HepG2 (cell line): ENCODE results near the gene CBY1. TPM values are rescaled to one million over a fixed set of nuclear protein-coding genes. Genes with fewer than 3 reads are reported as not detected.

Experiments used
- ARNTL ChIP-seq: sonication (generic); formaldehyde crosslinking; IDR thresholded peaks from 2 replicates; pipeline ENCODE4 v1.4.0; 2020; ENCODE audit warnings: mild to moderate bottlenecking, missing genetic modification reagents
- CENPX ChIP-seq: sonication (generic); formaldehyde crosslinking; IDR thresholded peaks from 2 replicates; pipeline ENCODE4 v1.9.0; 2021; ENCODE audit warnings: mild to moderate bottlenecking, missing genetic modification reagents, moderate library complexity
- DMAP1 ChIP-seq: IDR thresholded peaks from 2 replicates; pipeline ENCODE4 v1.6.1; 2016
- DNMT3B ChIP-seq: conservative IDR thresholded peaks from 2 replicates; pipeline ENCODE4 v1.6.1; 2016; ENCODE audit warnings: missing biosample characterization, control low read depth
- HCFC1 ChIP-seq: fragments of 150-350 bp; IDR thresholded peaks from 2 replicates; pipeline ENCODE4 v1.6.1; 2014; ENCODE audit warnings: low read depth, low read length
- HNF1B ChIP-seq: sonication (generic); formaldehyde crosslinking; IDR thresholded peaks from 2 replicates; pipeline ENCODE4 v1.5.1; 2020; ENCODE audit warnings: mild to moderate bottlenecking, moderate library complexity, missing genetic modification reagents
- KDM4B ChIP-seq: sonication (generic); formaldehyde crosslinking; IDR thresholded peaks from 2 replicates; pipeline ENCODE4 v1.4.0; 2020; ENCODE audit warnings: missing genetic modification reagents
- MIXL1 ChIP-seq: IDR thresholded peaks from 2 replicates; pipeline ENCODE4 v1.6.1; 2016
- NFE2 ChIP-seq: sonication (generic); formaldehyde crosslinking; IDR thresholded peaks from 2 replicates; pipeline ENCODE4 v1.4.0; 2020; ENCODE audit warnings: missing genetic modification reagents
- NR2C2 ChIP-seq: sonication (generic); formaldehyde crosslinking; IDR thresholded peaks from 2 replicates; pipeline ENCODE4 v1.4.0; 2020; ENCODE audit warnings: missing genetic modification reagents, mild to moderate bottlenecking, moderate library complexity, borderline replicate concordance
- PHF8 ChIP-seq: sonication (generic); formaldehyde crosslinking; IDR thresholded peaks from 2 replicates; pipeline ENCODE4 v1.5.0; 2020; ENCODE audit warnings: missing genetic modification reagents
- SMARCE1 ChIP-seq: fragments of 450-650 bp; IDR thresholded peaks from 2 replicates; pipeline ENCODE4 v1.6.1; 2017; ENCODE audit warnings: borderline replicate concordance
- SOX5 ChIP-seq: IDR thresholded peaks from 2 replicates; pipeline ENCODE4 v1.6.1; 2016; ENCODE audit warnings: borderline replicate concordance
- ZBTB34 ChIP-seq: sonication (generic); formaldehyde crosslinking; IDR thresholded peaks from 2 replicates; pipeline ENCODE4 v1.8.0; 2022; ENCODE audit warnings: mild to moderate bottlenecking, missing genetic modification reagents
- ZFP36L1 ChIP-seq: sonication (generic); formaldehyde crosslinking; IDR thresholded peaks from 2 replicates; pipeline ENCODE4 v1.8.0; 2022; ENCODE audit warnings: mild to moderate bottlenecking, missing genetic modification reagents, moderate library complexity
- ZNF18 ChIP-seq: sonication (generic); formaldehyde crosslinking; IDR thresholded peaks from 2 replicates; pipeline ENCODE4 v1.8.0; 2022; ENCODE audit warnings: mild to moderate bottlenecking, missing genetic modification reagents; ENCODE audit not compliant: insufficient replicate concordance
- ZNF253 ChIP-seq: sonication (generic); formaldehyde crosslinking; IDR thresholded peaks from 2 replicates; pipeline ENCODE4 v1.8.0; 2022; ENCODE audit warnings: mild to moderate bottlenecking, missing genetic modification reagents, borderline replicate concordance
- ZNF629 ChIP-seq: sonication (generic); formaldehyde crosslinking; conservative IDR thresholded peaks from 2 replicates; pipeline ENCODE4 v1.5.0; 2020; ENCODE audit warnings: missing genetic modification reagents
- ZNF773 ChIP-seq: sonication (generic); formaldehyde crosslinking; IDR thresholded peaks from 2 replicates; pipeline ENCODE4 v1.4.0; 2020; ENCODE audit warnings: missing genetic modification reagents, borderline replicate concordance
- polyA plus RNA-seq, 8 experiments: library from polyadenylated mRNA; depleted of rRNA in 3 of 8; stranded (reverse) in 7 of 8; unstranded in 1 of 8; fragments of >200 nt; fragmentation: Illumina TruSeq in 4 of 8; extraction: Trizol in 4 of 8; gene quantifications; 2 replicates each; pipeline versions ENCODE4 v1.2.1 to v1.2.3, GENCODE V29; 2011 to 2016; ENCODE audit warnings: low read depth in 4 of 8, missing spikeins in 1 of 8, mixed read lengths in 1 of 8; ENCODE audit not compliant: insufficient read depth in 1 of 8
- total RNA-seq, 5 experiments: library from RNA; depleted of rRNA; stranded (reverse); fragments of >200 nt; fragmentation: Illumina TruSeq; extraction: Trizol; gene quantifications; 2 replicates each; pipeline ENCODE4 v1.2.3, GENCODE V29; 2016; ENCODE audit warnings: low read depth in 1 of 5
- TF ChIP-seq, protein P1 (sequence below): IDR thresholded peaks from 2 replicates; pipeline ENCODE4 v1.6.1; 2016; ENCODE audit warnings: missing compliant biosample characterization, missing genetic modification reagents, borderline replicate concordance
- TF ChIP-seq, protein P2 (sequence below): IDR thresholded peaks from 2 replicates; pipeline ENCODE4 v1.6.1; 2016
- TF ChIP-seq, protein P3 (sequence below): sonication (generic); formaldehyde crosslinking; IDR thresholded peaks from 2 replicates; pipeline ENCODE4 v1.4.0; 2020; ENCODE audit warnings: low read depth, mild to moderate bottlenecking, missing genetic modification reagents
- TF ChIP-seq, protein P4 (sequence below): IDR thresholded peaks from 2 replicates; pipeline ENCODE4 v1.6.1; 2016; ENCODE audit warnings: missing compliant biosample characterization, missing genetic modification reagents, borderline replicate concordance

The CBY1 gene
- total and polyA plus RNA-seq, 2 of the 13 experiments (the other 11 are each of a cell fraction or from before 2014, with no cell fraction given) = 19.7 to 20.3 TPM

DNA sequence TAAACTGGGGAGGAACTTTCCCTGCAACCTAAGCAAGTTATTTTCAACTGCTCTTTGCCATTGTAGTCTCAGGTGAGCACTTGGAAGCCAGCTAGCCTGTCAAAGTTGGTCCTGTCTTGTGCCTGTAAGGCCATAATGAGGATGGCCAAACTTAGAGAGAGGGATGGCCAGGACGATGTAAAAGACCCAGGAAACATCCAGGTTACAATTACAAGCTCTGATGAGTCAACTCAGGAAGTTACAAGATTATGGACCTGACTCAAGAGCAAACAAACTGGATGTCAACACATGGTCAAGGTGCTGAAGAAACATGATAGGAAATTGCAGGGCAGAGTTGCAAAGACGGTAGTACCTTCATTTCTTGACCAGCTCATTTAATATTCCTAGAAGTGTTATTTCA lies 50.9 kb downstream of the CBY1 start (continued):
- TF ChIP-seq DMAP1 (CRISPR knock-in tag) = no peak
- TF ChIP-seq, protein P1, sequence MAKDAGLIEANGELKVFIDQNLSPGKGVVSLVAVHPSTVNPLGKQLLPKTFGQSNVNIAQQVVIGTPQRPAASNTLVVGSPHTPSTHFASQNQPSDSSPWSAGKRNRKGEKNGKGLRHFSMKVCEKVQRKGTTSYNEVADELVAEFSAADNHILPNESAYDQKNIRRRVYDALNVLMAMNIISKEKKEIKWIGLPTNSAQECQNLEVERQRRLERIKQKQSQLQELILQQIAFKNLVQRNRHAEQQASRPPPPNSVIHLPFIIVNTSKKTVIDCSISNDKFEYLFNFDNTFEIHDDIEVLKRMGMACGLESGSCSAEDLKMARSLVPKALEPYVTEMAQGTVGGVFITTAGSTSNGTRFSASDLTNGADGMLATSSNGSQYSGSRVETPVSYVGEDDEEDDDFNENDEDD (CRISPR knock-in tag) = peak; percentile 21; the same call in 1 of the 2 replicates
- TF ChIP-seq, protein P2, sequence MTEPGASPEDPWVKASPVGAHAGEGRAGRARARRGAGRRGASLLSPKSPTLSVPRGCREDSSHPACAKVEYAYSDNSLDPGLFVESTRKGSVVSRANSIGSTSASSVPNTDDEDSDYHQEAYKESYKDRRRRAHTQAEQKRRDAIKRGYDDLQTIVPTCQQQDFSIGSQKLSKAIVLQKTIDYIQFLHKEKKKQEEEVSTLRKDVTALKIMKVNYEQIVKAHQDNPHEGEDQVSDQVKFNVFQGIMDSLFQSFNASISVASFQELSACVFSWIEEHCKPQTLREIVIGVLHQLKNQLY (CRISPR knock-in tag) = 0 out of 2 replicates have a peak, but pooled peaks have one; percentile 20
- TF ChIP-seq ZNF773 (CRISPR knock-in tag) = no peak
- TF ChIP-seq MIXL1 (CRISPR knock-in tag) = peak; percentile 71
- TF ChIP-seq, protein P3, sequence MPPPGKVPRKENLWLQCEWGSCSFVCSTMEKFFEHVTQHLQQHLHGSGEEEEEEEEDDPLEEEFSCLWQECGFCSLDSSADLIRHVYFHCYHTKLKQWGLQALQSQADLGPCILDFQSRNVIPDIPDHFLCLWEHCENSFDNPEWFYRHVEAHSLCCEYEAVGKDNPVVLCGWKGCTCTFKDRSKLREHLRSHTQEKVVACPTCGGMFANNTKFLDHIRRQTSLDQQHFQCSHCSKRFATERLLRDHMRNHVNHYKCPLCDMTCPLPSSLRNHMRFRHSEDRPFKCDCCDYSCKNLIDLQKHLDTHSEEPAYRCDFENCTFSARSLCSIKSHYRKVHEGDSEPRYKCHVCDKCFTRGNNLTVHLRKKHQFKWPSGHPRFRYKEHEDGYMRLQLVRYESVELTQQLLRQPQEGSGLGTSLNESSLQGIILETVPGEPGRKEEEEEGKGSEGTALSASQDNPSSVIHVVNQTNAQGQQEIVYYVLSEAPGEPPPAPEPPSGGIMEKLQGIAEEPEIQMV (CRISPR knock-in tag) = no peak
- TF ChIP-seq ZNF253 = no peak
- no peak for TF ChIP-seq KDM4B (CRISPR knock-in tag)
- TF ChIP-seq CENPX (CRISPR knock-in tag) = no peak
- no peak for TF ChIP-seq ZNF18 (CRISPR knock-in tag)
- TF ChIP-seq, protein P4, sequence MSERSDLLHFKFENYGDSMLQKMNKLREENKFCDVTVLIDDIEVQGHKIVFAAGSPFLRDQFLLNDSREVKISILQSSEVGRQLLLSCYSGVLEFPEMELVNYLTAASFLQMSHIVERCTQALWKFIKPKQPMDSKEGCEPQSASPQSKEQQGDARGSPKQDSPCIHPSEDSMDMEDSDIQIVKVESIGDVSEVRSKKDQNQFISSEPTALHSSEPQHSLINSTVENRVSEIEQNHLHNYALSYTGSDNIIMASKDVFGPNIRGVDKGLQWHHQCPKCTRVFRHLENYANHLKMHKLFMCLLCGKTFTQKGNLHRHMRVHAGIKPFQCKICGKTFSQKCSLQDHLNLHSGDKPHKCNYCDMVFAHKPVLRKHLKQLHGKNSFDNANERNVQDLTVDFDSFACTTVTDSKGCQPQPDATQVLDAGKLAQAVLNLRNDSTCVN = no peak
- no peak for TF ChIP-seq SMARCE1
- 0 out of 2 replicates have a peak, but pooled peaks have one; percentile 16 for TF ChIP-seq ARNTL
- TF ChIP-seq SOX5 (CRISPR knock-in tag) = peak; percentile 59; the same call in 1 of the 2 replicates
- 0 out of 2 replicates have a peak, but pooled peaks have one; percentile 29 for TF ChIP-seq HNF1B (CRISPR knock-in tag)
- no peak for TF ChIP-seq ZNF629 (CRISPR knock-in tag)
- no peak for TF ChIP-seq ZBTB34 (CRISPR knock-in tag)
- TF ChIP-seq PHF8 (CRISPR knock-in tag) = no peak
- TF ChIP-seq NFE2 (CRISPR knock-in tag) = no peak
- TF ChIP-seq DNMT3B (CRISPR knock-in tag) = no peak
- TF ChIP-seq HCFC1 = no peak
- no peak for TF ChIP-seq NR2C2 (CRISPR knock-in tag)
- TF ChIP-seq ZFP36L1 (CRISPR knock-in tag) = no peak
